PC-9 (cell line): ENCODE data around the gene OPA1.

Experiments
- EZH2 ChIP-seq: fragments of 200-600 bp; sonication (generic); IDR thresholded peaks from 2 replicates; pipeline ENCODE4 v1.8.0; 2017; ENCODE audit warnings: antibody characterized with exemption, low read depth
- TF ChIP-seq, protein P1 (sequence below): fragments of 200-600 bp; sonication (generic); conservative IDR thresholded peaks from 2 replicates; pipeline ENCODE4 v1.6.1; 2017; ENCODE audit warnings: mixed run types, antibody characterized with exemption, mild to moderate bottlenecking, moderate library complexity

DNA sequence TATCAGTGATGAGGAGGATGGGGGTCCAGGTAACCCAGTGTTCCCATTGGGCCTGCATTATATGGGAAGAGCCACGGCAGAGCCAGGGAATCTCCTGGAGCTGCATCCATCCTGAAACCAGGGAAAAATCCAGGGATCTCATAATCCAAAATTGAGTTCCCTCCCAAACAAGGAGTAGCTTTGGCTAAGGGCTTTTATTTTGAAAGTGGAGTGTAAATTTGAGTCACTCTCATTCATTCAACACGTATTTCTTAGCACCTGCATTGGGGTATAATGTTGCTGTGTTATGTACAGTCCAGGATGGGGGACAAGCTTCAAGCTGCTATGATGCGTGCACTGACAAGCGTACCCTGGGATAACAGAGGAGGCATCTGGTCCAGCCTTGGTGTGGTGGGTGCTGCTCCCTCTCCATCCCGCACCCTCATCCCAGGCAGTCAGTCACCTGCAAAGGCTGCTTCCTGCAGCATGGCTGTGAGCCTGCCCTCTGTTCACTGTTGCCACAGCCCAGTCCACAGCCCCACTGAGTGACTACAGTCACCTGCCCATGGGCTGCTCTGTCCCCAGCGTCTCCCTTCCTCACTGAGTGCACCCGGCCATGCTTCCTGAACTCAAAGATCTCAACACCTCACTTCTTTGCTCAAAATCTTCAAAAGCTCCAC lies 135.6 kb downstream of the OPA1 start:
- no peak for TF ChIP-seq EZH2
- TF ChIP-seq, protein P1, sequence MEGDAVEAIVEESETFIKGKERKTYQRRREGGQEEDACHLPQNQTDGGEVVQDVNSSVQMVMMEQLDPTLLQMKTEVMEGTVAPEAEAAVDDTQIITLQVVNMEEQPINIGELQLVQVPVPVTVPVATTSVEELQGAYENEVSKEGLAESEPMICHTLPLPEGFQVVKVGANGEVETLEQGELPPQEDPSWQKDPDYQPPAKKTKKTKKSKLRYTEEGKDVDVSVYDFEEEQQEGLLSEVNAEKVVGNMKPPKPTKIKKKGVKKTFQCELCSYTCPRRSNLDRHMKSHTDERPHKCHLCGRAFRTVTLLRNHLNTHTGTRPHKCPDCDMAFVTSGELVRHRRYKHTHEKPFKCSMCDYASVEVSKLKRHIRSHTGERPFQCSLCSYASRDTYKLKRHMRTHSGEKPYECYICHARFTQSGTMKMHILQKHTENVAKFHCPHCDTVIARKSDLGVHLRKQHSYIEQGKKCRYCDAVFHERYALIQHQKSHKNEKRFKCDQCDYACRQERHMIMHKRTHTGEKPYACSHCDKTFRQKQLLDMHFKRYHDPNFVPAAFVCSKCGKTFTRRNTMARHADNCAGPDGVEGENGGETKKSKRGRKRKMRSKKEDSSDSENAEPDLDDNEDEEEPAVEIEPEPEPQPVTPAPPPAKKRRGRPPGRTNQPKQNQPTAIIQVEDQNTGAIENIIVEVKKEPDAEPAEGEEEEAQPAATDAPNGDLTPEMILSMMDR: no peak
